Measurements from ENCODE around the gene SELENOV.

SELENOV gene

DNA sequence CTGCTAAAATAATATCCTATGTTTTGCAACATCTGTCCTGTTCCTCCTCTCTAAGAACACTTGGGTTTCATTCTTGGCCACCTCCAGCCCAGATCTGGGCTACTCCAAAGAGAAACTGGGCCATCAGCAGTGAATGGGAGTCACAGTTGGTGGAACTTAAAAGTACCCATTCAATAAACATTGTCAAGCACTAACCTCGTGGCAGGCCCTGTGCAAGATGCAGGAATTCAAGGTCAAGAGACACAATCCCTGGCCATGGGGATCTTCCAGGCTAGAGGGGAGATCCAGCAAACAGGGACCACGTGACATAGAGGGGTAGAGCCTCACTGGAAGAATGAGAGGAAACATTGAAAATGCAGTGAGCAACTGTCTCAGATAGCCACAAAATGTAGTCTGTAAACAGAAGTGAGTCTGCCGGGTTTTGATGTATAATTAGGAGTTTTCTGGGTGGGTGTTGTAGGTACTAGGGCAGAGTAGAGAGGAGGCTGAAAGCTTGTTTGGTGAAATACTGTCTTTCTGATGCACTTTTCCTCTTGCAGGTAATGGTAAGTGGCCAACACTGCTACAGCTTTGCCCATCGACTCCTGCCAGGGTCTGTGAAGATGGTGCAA is 39.9 kb downstream of the SELENOV start:
- no peak for TF ChIP-seq CTCF (conservative IDR thresholded peaks at IDR 0.05; ENCODE audit: low read depth, low read length)
- no peak for DNase-seq (ENCODE audit: low read depth)
- H3K4me3 ChIP-seq (ENCODE audit: low read length) = no peak overlapping the region

- no peak for DNase-seq (ENCODE audit: low read depth)
- no peak for TF ChIP-seq CTCF (conservative IDR thresholded peaks at IDR 0.05; ENCODE audit: low read depth, low read length)
- no peak overlapping the region for H3K4me3 ChIP-seq (ENCODE audit: low read length)
These were observed 40.9 kb downstream of the SELENOV start for GRCh38 chr19:39555883-39556282.

DNA sequence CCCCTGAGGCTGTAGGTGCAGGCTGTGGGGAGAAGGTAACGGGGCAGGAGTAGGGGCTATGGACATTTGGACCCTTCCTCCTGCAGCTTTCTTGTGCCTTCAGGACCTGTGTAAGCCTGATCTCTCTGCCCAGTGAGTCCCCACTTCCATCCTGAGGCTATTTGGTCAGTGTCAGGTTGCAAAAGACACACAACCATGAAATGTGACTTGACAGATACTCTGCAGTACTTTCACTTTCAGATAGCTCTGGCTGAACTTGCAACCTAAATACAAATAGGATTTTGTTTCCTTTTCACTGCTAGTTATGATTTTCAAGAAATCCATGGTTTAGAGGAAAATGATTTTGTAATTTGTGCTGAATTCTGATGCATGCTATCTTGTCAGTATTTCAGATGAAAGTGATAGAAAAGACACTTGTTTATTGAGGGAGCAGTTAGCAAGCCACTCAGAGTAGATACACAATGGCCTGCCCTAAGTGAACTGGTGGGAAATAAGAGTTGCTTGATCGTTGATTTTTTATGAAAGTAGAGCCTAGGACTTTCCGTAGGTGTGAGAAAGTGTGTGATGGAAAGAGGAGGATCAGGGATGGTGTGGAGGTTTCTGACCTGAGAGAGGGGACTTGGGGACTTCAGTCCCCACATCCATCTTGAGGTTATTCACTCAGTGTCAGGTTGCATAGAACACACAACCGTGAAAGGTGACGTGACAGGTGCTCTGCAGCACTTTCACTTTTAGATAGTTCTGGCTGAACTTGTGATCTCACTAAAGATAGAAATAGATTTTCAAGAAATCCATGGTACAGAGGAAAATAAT is 43.1 kb downstream of the SELENOV start:
- DNase-seq (ENCODE audit: low read depth) = no peak
- TF ChIP-seq CTCF (conservative IDR thresholded peaks at IDR 0.05; ENCODE audit: low read depth, low read length) = no peak
- H3K4me3 ChIP-seq (ENCODE audit: low read length) = no peak overlapping the region

DNA sequence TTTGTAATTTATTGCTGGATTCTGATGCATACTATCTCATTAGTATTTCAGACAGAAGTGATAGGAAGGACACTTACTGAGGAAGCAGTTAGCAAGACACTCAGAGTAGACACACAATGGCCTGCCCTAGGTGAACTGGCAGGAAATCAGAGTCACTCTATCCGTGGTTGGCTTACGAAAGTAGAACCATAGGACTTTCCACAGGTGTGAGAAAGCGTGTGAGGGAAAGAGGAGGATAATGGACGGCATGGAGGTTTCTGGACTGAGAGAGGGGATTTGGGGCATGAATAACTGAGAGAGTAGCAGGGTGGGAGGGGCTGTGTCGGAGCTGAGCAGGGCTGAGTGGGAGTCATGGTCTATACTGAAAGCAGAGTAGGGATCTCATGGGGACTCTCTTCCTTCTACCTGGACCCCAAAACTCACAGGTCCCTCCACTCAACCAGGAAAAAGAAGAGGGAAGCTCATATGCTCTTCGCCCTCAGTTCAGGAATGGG is 43.7 kb downstream of the SELENOV start:
- no peak for TF ChIP-seq CTCF (conservative IDR thresholded peaks at IDR 0.05; ENCODE audit: low read depth, low read length)
- DNase-seq (ENCODE audit: low read depth) = no peak
- H3K4me3 ChIP-seq (ENCODE audit: low read length) = no peak overlapping the region

- DNase-seq (ENCODE audit: low read depth) = peak; percentile 58
- no peak for TF ChIP-seq CTCF (conservative IDR thresholded peaks at IDR 0.05; ENCODE audit: low read depth, low read length)
- no peak overlapping the region for H3K4me3 ChIP-seq (ENCODE audit: low read length)
These were observed 48.5 kb downstream of the SELENOV start for GRCh38 chr19:39563408-39563807.

GRCh38 chr19:39566064-39566463 is 51.1 kb downstream of the SELENOV start:
- H3K4me3 ChIP-seq (ENCODE audit: low read length) = no peak overlapping the region
- no peak for TF ChIP-seq CTCF (conservative IDR thresholded peaks at IDR 0.05; ENCODE audit: low read depth, low read length)
- DNase-seq (ENCODE audit: low read depth) = no peak

- TF ChIP-seq CTCF (conservative IDR thresholded peaks at IDR 0.05; ENCODE audit: low read depth, low read length) = no peak
- DNase-seq (ENCODE audit: low read depth) = no peak
- no peak overlapping the region for H3K4me3 ChIP-seq (ENCODE audit: low read length)
These were observed 53.7 kb downstream of the SELENOV start for GRCh38 chr19:39568604-39569003.
